HEK293T (cell line): ENCODE results near the gene GFPT1.

ENCODE experiments used
- BHLHE40 ChIP-seq: fragments of 450-650 bp; IDR thresholded peaks from 2 replicates; pipeline ENCODE4 v1.6.1; 2016; ENCODE audit warnings: mild to moderate bottlenecking, moderate library complexity, borderline replicate concordance
- ELF4 ChIP-seq: fragments of 450-650 bp; IDR thresholded peaks from 2 replicates; pipeline ENCODE4 v1.6.1; 2017; ENCODE audit warnings: antibody characterized with exemption
- FOXA1 ChIP-seq: fragments of 450-650 bp; IDR thresholded peaks from 2 replicates; pipeline ENCODE4 v1.6.1; 2016; ENCODE audit warnings: mild to moderate bottlenecking
- FOXK2 ChIP-seq: fragments of 450-650 bp; IDR thresholded peaks from 2 replicates; pipeline ENCODE4 v1.6.1; 2016; ENCODE audit warnings: mild to moderate bottlenecking
- NFRKB ChIP-seq: fragments of 450-650 bp; IDR thresholded peaks from 2 replicates; pipeline ENCODE4 v1.6.1; 2016; ENCODE audit warnings: mild to moderate bottlenecking, moderate library complexity
- SP1 ChIP-seq: fragments of 450-650 bp; IDR thresholded peaks from 2 replicates; pipeline ENCODE4 v1.6.1; 2017
- SUZ12 ChIP-seq: fragments of 450-650 bp; IDR thresholded peaks from 2 replicates; pipeline ENCODE4 v1.6.1; 2016; ENCODE audit warnings: mild to moderate bottlenecking
- TARDBP ChIP-seq: fragments of 450-650 bp; IDR thresholded peaks from 2 replicates; pipeline ENCODE4 v1.6.1; 2016

DNA sequence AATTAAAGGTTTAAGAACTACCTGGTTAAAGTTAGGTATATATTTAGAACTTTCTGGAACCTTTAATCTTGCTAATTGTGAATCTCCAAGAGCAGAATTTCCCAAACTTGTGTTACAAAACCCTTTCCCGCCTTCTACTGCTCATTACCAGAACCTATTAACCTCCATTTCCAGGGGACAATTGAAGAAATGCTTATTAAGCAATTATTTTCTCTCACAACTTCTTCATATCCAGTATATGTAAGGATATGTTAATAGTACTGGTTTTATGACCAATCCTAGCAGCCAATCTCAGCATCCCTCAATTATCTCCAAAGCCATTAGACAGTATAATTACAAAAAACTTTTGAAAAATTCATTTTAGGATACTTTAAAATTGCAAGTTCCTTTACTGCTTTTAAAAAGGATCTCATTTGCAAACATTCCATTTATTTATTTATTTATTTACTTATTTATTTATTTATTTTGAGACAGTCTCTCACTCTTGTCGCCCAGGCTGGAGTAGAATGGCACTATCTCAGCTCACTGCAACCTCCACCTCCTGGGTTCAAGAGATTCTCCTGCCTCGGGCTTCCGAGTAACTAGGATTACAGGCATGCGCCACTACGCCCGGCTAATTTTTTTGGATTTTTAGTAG is 3.7 kb downstream of the GFPT1 start:
- no peak for TF ChIP-seq TARDBP
- no peak for TF ChIP-seq BHLHE40
- TF ChIP-seq NFRKB, result no peak
- TF ChIP-seq ELF4, result no peak
- TF ChIP-seq FOXA1, result no peak
- no peak for TF ChIP-seq SP1
- TF ChIP-seq SUZ12, result no peak
- no peak for TF ChIP-seq FOXK2
